K562 (cell line): ENCODE data around the gene ALOXE3. TPM values are rescaled to one million over a fixed set of nuclear protein-coding genes. Genes with fewer than 3 reads are reported as not detected.

Source experiments
- CTCF ChIP-seq, 3 experiments: IDR thresholded peaks in 2 of 3; conservative IDR thresholded peaks in 1 of 3; 2 replicates each; pipeline ENCODE4 v1.5.1; 2011 to 2012; ENCODE audit warnings: low read length in 3 of 3, mild to moderate bottlenecking in 3 of 3, control low read depth in 2 of 3, improper control_type of control experiment in 1 of 3, inconsistent platforms in 1 of 3, low read depth in 1 of 3, mixed read lengths in 1 of 3, moderate library complexity in 1 of 3; ENCODE audit not compliant: insufficient read depth in 2 of 3
- MYNN ChIP-seq, 2 experiments: sonication (generic); formaldehyde crosslinking in 1 of 2; IDR thresholded peaks; 2 replicates each; pipeline versions ENCODE4 v1.5.0 to v1.6.1; 2016 to 2020; ENCODE audit warnings: antibody characterized with exemption in 1 of 2, missing genetic modification reagents in 1 of 2
- NR2C2 ChIP-seq, 2 experiments: fragments of 200-800 bp in 1 of 2; sonication (Bioruptor generic) in 1 of 2; sonication (generic) in 1 of 2; formaldehyde crosslinking in 1 of 2; IDR thresholded peaks; 2 replicates each; pipeline versions ENCODE4 v1.6.1 to v1.8.0; 2016 to 2022; ENCODE audit warnings: mild to moderate bottlenecking in 1 of 2, missing compliant biosample characterization in 1 of 2, missing genetic modification characterization in 1 of 2, missing genetic modification reagents in 1 of 2
- POLR2AphosphoS5 ChIP-seq: IDR thresholded peaks from 2 replicates; pipeline ENCODE4 v1.6.1; 2011; ENCODE audit warnings: mild to moderate bottlenecking, low read depth, low read length, moderate library complexity; ENCODE audit not compliant: control insufficient read depth, insufficient read depth
- RAD21 ChIP-seq, 2 experiments: fragments of 250-450 bp in 1 of 2; fragments of 450-650 bp in 1 of 2; sonication (Bioruptor Pico) in 1 of 2; formaldehyde crosslinking in 1 of 2; IDR thresholded peaks in 1 of 2; conservative IDR thresholded peaks in 1 of 2; 2 replicates each; pipeline versions ENCODE4 v1.4.0 to v1.8.0; 2020 to 2022; ENCODE audit warnings: mild to moderate bottlenecking in 2 of 2, moderate library complexity in 1 of 2
- SPI1 ChIP-seq: IDR thresholded peaks from 2 replicates; pipeline ENCODE4 v1.6.1; 2011; ENCODE audit warnings: low read depth, low read length, control low read depth, borderline replicate concordance
- polyA plus RNA-seq, 8 experiments: library from polyadenylated mRNA; depleted of rRNA in 4 of 8; stranded (reverse) in 5 of 8; unstranded in 3 of 8; fragments of >200 nt; fragmentation: Nextera tagmentation in 2 of 8; fragmentation: Illumina TruSeq in 1 of 8; extraction: Ambion mirVana in 2 of 8; extraction: Trizol in 1 of 8; gene quantifications; 2 replicates each; pipeline versions ENCODE4 v1.2.1 to v1.2.3, GENCODE V29; 2011 to 2014; ENCODE audit warnings: inconsistent platforms in 1 of 8, missing spikeins in 1 of 8
- total RNA-seq, 7 experiments: library from RNA; depleted of rRNA in 6 of 7; stranded (reverse); fragments of >200 nt in 6 of 7; fragmentation: Illumina TruSeq in 2 of 7; extraction: Trizol in 2 of 7; gene quantifications; 2 replicates each; pipeline versions ENCODE4 v1.2.1 to v1.2.3, GENCODE V29; 2011 to 2021; ENCODE audit warnings: low replicate concordance in 1 of 7
- TF ChIP-seq, protein P1 (sequence below): fragments of 450-650 bp; formaldehyde crosslinking; IDR thresholded peaks from 2 replicates; pipeline ENCODE4 v1.4.0; 2020; ENCODE audit warnings: mild to moderate bottlenecking, moderate library complexity

ALOXE3 gene
- total and polyA plus RNA-seq, 9 of the 15 experiments (the other 6 are each of a cell fraction or from before 2014, with no cell fraction given) = 0.04 TPM; not detected in 8

- TF ChIP-seq POLR2AphosphoS5 (no peak), MYNN (IDR thresholded peaks at IDR 0.05) (peak; percentile 52; the same call in 1 of the 2 replicates), MYNN (CRISPR knock-in tag; IDR thresholded peaks at IDR 0.05) (no peak), SPI1 (peak; percentile 61), CTCF (IDR thresholded peaks at IDR 0.05 in 2 of 3, conservative IDR thresholded peaks at IDR 0.05 in 1 of 3; ENCODE audit: insufficient read depth in 2 of 3, low read depth in 1 of 3, low read length in 3 of 3) (peak; percentile 73 to 80 (median 79)), NR2C2 (CRISPR knock-in tag; IDR thresholded peaks at IDR 0.05) (no peak), NR2C2 (tag; IDR thresholded peaks at IDR 0.05) (peak; percentile 39; the same call in 1 of the 2 replicates), RAD21 (CRISPR knock-in tag; conservative IDR thresholded peaks at IDR 0.05 in 1 of 2, IDR thresholded peaks at IDR 0.05 in 1 of 2) (peak; percentile 44 to 65)
- TF ChIP-seq, protein P1, sequence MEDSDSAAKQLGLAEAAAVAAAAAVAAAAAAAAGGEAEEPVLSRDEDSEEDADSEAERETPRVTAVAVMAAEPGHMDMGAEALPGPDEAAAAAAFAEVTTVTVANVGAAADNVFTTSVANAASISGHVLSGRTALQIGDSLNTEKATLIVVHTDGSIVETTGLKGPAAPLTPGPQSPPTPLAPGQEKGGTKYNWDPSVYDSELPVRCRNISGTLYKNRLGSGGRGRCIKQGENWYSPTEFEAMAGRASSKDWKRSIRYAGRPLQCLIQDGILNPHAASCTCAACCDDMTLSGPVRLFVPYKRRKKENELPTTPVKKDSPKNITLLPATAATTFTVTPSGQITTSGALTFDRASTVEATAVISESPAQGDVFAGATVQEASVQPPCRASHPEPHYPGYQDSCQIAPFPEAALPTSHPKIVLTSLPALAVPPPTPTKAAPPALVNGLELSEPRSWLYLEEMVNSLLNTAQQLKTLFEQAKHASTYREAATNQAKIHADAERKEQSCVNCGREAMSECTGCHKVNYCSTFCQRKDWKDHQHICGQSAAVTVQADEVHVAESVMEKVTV = 0 out of 2 replicates have a peak, but pooled peaks have one; percentile 13
Observed at GRCh38 chr17:8158267-8159031, 40.1 kb upstream of the ALOXE3 start (continued).
